ENCODE data around the gene BCL7C.

The BCL7C gene

DNA sequence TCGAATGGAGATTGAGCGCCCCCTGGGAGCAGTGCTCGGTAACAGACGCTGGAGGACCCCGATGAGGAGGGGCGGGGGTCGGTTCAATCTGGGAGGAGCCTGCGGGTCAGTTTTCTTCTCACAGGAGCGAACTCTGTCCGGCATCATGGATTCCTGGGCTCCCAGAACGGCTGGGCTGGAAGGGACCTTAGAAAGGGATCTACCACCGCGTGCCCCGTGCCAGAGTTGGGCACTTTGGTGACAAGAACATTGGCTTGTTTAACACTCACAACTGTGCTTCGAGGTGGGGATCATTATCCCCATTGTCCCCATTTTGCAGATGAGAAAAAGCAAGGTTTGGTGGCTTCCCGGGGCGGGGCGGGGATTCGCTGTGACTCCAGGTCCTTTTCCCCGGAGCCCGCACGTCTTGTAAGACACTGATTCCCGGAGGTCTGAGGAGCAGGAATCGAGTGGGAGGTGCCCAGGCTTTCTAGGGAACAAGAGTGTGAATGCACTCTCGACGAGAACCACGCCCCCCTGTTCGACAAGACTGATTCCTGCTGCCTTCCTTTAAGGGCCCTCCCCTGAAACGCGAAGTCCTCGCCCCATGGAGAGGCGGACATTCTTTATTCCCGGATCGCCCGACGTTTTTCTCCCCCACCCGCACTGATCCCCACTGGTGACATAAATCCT, 28.0 kb upstream of the BCL7C start:
- peak overlapping the region; percentile 62 for H3K4me3 ChIP-seq (ENCODE audit: low read depth, low read length)
- TF ChIP-seq, protein P1, sequence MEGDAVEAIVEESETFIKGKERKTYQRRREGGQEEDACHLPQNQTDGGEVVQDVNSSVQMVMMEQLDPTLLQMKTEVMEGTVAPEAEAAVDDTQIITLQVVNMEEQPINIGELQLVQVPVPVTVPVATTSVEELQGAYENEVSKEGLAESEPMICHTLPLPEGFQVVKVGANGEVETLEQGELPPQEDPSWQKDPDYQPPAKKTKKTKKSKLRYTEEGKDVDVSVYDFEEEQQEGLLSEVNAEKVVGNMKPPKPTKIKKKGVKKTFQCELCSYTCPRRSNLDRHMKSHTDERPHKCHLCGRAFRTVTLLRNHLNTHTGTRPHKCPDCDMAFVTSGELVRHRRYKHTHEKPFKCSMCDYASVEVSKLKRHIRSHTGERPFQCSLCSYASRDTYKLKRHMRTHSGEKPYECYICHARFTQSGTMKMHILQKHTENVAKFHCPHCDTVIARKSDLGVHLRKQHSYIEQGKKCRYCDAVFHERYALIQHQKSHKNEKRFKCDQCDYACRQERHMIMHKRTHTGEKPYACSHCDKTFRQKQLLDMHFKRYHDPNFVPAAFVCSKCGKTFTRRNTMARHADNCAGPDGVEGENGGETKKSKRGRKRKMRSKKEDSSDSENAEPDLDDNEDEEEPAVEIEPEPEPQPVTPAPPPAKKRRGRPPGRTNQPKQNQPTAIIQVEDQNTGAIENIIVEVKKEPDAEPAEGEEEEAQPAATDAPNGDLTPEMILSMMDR (conservative IDR thresholded peaks at IDR 0.05; ENCODE audit: low read depth, low read length): peak; percentile 96
- peak; percentile 93 for DNase-seq (ENCODE audit: low read depth)

DNA sequence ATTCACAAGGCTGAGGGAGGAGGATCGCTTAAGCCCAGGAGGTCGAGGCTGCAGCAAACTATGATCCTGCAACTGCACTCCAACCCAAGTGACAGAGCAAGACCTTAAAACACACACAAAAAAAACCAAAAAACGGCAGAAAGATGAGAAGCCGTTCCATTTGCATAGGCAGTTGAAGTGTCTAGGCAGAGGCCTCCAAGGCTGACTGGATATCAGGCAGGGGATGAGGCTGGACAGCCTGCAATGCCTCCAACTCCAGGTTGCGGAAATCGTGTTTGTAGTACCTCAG, 27.5 kb upstream of the BCL7C start:
- H3K4me3 ChIP-seq (ENCODE audit: low read depth, low read length): peak overlapping the region; percentile 62
- TF ChIP-seq, protein P1 (conservative IDR thresholded peaks at IDR 0.05; ENCODE audit: low read depth, low read length): no peak
- no peak for DNase-seq (ENCODE audit: low read depth)

DNA sequence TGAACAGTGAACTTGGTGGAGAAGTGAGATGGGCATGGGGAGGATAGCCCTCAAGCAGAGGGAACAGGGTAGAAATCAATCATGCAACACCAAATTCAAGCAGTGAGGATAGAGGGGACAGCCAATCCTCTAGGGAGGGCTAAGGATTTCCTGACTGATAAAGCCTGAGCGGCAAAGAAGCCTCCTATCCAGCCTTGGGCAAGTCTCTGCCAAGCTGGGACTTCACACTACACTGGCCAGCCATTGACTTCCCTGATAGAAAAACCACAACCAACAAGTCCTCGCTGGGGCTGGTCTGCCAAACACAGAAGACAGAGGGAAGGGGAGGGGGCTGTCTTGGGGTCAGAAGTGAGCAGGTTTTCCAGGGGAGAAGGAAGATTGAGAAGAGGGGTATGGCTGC, 27.0 kb upstream of the BCL7C start:
- TF ChIP-seq, protein P1 (conservative IDR thresholded peaks at IDR 0.05; ENCODE audit: low read depth, low read length): no peak
- no peak for DNase-seq (ENCODE audit: low read depth)
- H3K4me3 ChIP-seq (ENCODE audit: low read depth, low read length): no peak overlapping the region

DNA sequence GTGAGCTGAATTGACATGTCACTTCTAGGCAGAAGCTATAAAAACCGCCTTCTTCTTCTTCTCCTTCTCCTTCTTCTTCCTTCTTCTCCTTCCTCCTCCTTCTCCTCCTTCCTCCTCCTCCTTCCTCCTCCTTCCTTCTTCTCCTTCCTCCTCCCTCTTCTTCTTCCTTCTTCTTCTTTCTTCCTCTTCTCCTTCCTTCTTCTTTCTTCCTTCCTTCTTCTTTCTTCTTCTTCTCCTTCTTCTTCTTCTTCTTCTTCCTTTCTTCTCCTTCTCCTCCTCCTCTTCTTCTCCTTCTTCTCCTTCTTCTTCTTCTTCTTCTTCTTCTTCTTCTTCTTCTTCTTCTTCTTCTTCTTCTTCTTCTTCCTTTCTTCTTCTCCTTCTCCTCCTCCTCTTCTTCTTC, 24.7 kb upstream of the BCL7C start:
- DNase-seq (ENCODE audit: low read depth): no peak
- no peak overlapping the region for H3K4me3 ChIP-seq (ENCODE audit: low read depth, low read length)
- TF ChIP-seq, protein P1 (conservative IDR thresholded peaks at IDR 0.05; ENCODE audit: low read depth, low read length): no peak

DNA sequence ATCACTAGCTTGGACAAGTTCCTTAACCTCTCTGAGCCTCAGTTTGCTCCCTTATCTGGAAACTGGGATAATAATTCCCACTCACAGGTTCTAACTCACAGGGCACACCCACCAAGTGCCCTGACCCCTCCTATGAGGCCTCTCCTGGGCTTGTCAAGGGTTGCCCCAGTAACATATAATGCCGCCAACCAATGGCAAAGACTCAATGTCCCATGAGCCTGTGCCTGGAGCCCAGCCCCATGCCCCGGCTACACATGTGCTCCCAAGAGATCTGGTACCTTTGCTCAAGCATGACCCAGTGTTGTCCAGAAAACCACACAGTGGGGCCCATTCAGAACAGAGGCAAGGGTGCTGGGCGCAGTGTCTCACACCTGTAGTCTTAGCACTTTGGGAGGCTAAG, 21.0 kb upstream of the BCL7C start:
- no peak overlapping the region for H3K4me3 ChIP-seq (ENCODE audit: low read depth, low read length)
- DNase-seq (ENCODE audit: low read depth): no peak
- TF ChIP-seq, protein P1 (conservative IDR thresholded peaks at IDR 0.05; ENCODE audit: low read depth, low read length): no peak

DNA sequence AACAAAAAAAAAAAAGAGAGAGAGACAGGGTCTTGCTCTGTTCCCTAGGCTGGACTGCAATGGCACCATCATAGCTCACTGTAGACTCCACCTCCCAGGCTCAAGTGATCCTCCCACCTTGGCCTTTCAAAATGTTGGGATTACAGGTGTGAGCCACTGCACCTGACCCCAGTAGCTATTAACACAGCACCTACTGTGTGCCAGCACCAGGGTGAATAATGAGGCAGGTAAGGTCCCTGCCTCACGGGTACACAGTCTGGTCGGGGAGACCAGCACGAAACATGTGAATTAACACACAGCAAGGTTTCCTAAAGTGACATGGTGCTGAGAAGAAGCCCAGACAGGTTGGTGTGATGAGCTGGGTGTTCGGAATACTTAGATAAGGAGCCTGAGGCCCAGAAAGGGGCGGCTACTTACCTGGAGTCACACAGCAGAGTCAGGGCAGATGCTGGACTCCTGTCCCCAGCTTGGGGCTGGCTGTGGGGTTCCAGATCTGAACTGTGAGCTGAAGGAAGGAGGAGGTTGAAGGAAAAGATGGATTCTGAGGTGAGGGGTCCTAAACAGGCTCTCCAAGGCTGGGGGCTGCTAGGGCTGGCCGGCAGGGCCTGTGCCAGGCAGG, 19.0 kb upstream of the BCL7C start:
- DNase-seq (ENCODE audit: low read depth): no peak
- TF ChIP-seq, protein P1 (conservative IDR thresholded peaks at IDR 0.05; ENCODE audit: low read depth, low read length): no peak
- no peak overlapping the region for H3K4me3 ChIP-seq (ENCODE audit: low read depth, low read length)

DNA sequence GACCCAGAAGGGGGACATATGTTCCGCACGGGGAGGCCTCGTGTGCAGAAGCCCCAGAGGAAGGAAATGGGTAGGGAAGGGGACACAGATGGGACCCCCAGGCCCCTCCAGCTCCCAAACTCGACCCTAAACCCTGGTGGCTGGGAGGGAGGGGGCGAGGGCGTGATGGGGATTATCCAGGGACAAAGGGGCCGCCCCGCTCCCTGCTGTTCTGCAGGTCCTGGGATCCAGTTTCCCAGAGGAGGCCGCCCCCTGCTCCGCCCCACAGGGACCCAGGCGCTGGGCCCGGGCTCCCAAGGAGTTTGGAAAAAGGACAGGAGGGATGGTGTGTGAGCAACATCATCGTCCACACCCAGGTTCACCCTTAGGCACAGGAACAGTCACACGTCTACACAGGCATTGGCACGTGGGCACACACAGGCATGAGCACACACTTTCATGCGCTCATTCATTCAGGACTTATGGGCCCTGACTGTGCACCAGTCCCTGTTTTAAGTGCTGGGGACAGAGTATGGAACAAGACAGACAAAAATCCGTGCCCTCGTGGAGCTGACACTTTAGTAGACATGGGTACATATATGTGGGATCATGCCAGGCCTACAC, 16.7 kb upstream of the BCL7C start:
- TF ChIP-seq, protein P1 (conservative IDR thresholded peaks at IDR 0.05; ENCODE audit: low read depth, low read length): no peak
- no peak for DNase-seq (ENCODE audit: low read depth)
- H3K4me3 ChIP-seq (ENCODE audit: low read depth, low read length): no peak overlapping the region
